ENCODE data around the gene MOB2. TPM values are rescaled to one million over a fixed set of nuclear protein-coding genes. Genes with fewer than 3 reads are reported as not detected.

MOB2 gene
- total RNA-seq, 4 donors from 2014 or later: 21.1 to 71.5 (median 48.3) TPM

GRCh38 chr11:1475841-1476240 lies 10.7 kb downstream of the MOB2 start:
- Histone ChIP-seq H3K9me3 (no peaks in the 10 kb centered on the region), H3K4me1 (peaks cover 0 to 4% of the 10 kb centered on the region in 2 donors), H3K27ac (no peak overlapping the region), H3K36me3 (peaks cover 0 to 80% of the 10 kb centered on the region in 2 donors), H3K4me3 (no peak overlapping the region), H3K27me3 (no peaks in the 10 kb centered on the region)
- ATAC-seq: no peak
- no peak for TF ChIP-seq POLR2A (IDR thresholded peaks at IDR 0.05)
- TF ChIP-seq, protein P1, sequence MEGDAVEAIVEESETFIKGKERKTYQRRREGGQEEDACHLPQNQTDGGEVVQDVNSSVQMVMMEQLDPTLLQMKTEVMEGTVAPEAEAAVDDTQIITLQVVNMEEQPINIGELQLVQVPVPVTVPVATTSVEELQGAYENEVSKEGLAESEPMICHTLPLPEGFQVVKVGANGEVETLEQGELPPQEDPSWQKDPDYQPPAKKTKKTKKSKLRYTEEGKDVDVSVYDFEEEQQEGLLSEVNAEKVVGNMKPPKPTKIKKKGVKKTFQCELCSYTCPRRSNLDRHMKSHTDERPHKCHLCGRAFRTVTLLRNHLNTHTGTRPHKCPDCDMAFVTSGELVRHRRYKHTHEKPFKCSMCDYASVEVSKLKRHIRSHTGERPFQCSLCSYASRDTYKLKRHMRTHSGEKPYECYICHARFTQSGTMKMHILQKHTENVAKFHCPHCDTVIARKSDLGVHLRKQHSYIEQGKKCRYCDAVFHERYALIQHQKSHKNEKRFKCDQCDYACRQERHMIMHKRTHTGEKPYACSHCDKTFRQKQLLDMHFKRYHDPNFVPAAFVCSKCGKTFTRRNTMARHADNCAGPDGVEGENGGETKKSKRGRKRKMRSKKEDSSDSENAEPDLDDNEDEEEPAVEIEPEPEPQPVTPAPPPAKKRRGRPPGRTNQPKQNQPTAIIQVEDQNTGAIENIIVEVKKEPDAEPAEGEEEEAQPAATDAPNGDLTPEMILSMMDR (IDR thresholded peaks at IDR 0.05 in 4 of 5, conservative IDR thresholded peaks at IDR 0.05 in 1 of 5): no peak
- intact Hi-C loops (cut with DNase I; ENCODE audit: low total_unique reads): no loop called here
- in situ Hi-C loops (cut with MboI; ENCODE audit: low sequenced_read_pairs in 4 of 4): no loop called here
- DNase-seq: no peak

GRCh38 chr11:1473786-1474185 lies 12.8 kb downstream of the MOB2 start:
- H3K27me3 ChIP-seq: no peaks in the 10 kb centered on the region
- no peak overlapping the region for H3K4me3 ChIP-seq
- DNase-seq: no peak
- in situ Hi-C loops (cut with MboI; ENCODE audit: low sequenced_read_pairs in 4 of 4) (no loop called here), intact Hi-C loops (cut with DNase I; ENCODE audit: low total_unique reads) (no loop called here)
- ATAC-seq: no peak
- no peak overlapping the region for H3K27ac ChIP-seq
- no peak for TF ChIP-seq POLR2A (IDR thresholded peaks at IDR 0.05)
- no peaks in the 10 kb centered on the region for H3K9me3 ChIP-seq
- H3K36me3 ChIP-seq: peaks cover 0 to 85% of the 10 kb centered on the region in 2 donors
- no peaks in the 10 kb centered on the region for H3K4me1 ChIP-seq

DNA sequence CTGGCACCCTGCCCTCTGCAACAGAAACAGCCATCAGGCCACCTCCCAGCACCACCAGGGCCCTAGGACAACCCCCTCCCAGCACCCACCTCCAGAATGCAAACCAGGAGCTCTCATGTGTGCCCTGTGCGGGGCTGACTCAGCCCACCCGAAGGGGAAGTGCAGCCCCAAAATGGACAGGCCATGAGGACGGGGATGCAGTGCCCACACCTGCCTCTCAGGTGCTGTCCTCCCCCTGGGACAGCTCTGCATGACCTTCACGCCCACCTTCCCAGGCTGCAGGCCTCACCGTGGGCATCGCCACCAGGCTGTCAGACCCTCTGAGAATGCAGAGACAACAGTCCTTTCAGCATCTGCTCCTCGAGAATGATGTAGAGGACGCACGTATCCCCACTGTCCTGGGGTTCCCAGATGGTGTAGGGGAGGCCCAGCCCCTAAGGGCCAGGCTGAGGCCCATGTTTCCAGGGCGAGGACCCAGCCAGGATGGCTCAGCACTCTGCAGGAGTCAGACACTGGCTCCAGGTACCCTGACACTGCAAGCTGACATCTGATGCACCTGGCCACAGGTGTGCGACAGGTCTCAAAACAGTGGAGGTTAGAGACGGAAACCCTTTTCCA lies 13.5 kb downstream of the MOB2 start:
- Histone ChIP-seq H3K27me3 (no peaks in the 10 kb centered on the region), H3K27ac (no peak overlapping the region), H3K4me3 (no peak overlapping the region), H3K36me3 (peaks cover 0 to 80% of the 10 kb centered on the region in 2 donors), H3K9me3 (no peaks in the 10 kb centered on the region), H3K4me1 (no peaks in the 10 kb centered on the region)
- no peak for TF ChIP-seq POLR2A (IDR thresholded peaks at IDR 0.05)
- TF ChIP-seq, protein P1 (IDR thresholded peaks at IDR 0.05 in 4 of 5, conservative IDR thresholded peaks at IDR 0.05 in 1 of 5): no peak
- ATAC-seq (peak in 1 of 2 donors; percentile 24), DNase-seq (no peak)
- intact Hi-C loops (cut with DNase I; ENCODE audit: low total_unique reads): no loop called here
- in situ Hi-C loops (cut with MboI; ENCODE audit: low sequenced_read_pairs in 4 of 4): no loop called here

- Histone ChIP-seq H3K27ac (no peak overlapping the region), H3K4me3 (no peak overlapping the region), H3K36me3 (peaks cover 0 to 73% of the 10 kb centered on the region in 2 donors), H3K27me3 (no peaks in the 10 kb centered on the region), H3K9me3 (no peaks in the 10 kb centered on the region), H3K4me1 (no peaks in the 10 kb centered on the region)
- intact Hi-C loops (cut with DNase I; ENCODE audit: low total_unique reads): no loop called here
- DNase-seq: no peak
- in situ Hi-C loops (cut with MboI; ENCODE audit: low sequenced_read_pairs in 4 of 4): no loop called here
- no peak for ATAC-seq
- TF ChIP-seq POLR2A (IDR thresholded peaks at IDR 0.05): no peak
- TF ChIP-seq, protein P1 (IDR thresholded peaks at IDR 0.05 in 4 of 5, conservative IDR thresholded peaks at IDR 0.05 in 1 of 5): no peak
Measured at GRCh38 chr11:1472180-1473005, 14.2 kb downstream of the MOB2 start.

DNA sequence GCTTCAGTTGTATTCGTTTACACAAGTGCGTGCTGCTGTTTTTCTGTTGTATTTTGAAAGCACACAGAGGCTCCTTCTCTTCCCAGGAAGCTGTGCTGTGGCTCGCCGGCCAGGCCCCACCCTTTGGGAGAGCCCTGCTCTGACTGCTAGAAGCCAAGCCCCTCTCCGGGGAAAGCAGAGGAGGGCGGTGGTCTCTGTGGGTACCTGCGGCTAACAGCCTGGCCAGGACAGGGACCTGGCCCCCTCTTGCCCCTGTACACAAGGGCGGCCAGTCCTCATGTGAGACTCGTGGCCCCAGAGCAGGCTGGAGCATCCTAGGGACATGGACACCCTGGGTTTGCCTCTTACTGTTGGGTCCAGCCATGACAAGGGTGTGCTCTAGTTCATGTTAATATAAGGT lies 14.8 kb downstream of the MOB2 start:
- intact Hi-C loops (cut with DNase I; ENCODE audit: low total_unique reads) (no loop called here), in situ Hi-C loops (cut with MboI; ENCODE audit: low sequenced_read_pairs in 4 of 4) (no loop called here)
- H3K4me1 ChIP-seq: no peaks in the 10 kb centered on the region
- H3K27me3 ChIP-seq: no peaks in the 10 kb centered on the region
- H3K36me3 ChIP-seq: peaks cover 0 to 71% of the 10 kb centered on the region in 2 donors
- no peak overlapping the region for H3K27ac ChIP-seq
- no peaks in the 10 kb centered on the region for H3K9me3 ChIP-seq
- H3K4me3 ChIP-seq: no peak overlapping the region
- no peak for ATAC-seq
- DNase-seq: no peak
- TF ChIP-seq POLR2A (IDR thresholded peaks at IDR 0.05): no peak
- TF ChIP-seq, protein P1 (IDR thresholded peaks at IDR 0.05 in 4 of 5, conservative IDR thresholded peaks at IDR 0.05 in 1 of 5): no peak

Data from gastrocnemius medialis (tissue), 4 donors.